ENCODE data around the gene SEPTIN6.

- TF ChIP-seq CTCF (IDR thresholded peaks at IDR 0.05) (peak in 4 of 6 experiments; percentile 5 to 40 (median 14)), POLR2A (IDR thresholded peaks at IDR 0.05) (peak in 1 of 2 donors; percentile 34)
Observed at GRCh38 chrX:119654112-119654531, 38.8 kb downstream of the SEPTIN6 start.

Data from adrenal gland (tissue), 5 donors.